CD4-positive, alpha-beta memory T cell (primary cell): Measurements from ENCODE around the gene DUSP28. TPM values are rescaled to one million over a fixed set of nuclear protein-coding genes. Genes with fewer than 3 reads are reported as not detected.
"Not testable (repeated sequence)": the region's sequence is repeated elsewhere in the genome, so short reads cannot be mapped to it uniquely, and the experiment has no call there.

Experiments
- CTCF ChIA-PET: fragments of 350-600 bp; sonication (Branson Sonifier 250); formaldehyde crosslinking; loops from one replicate; lab custom pipeline; 2021; ENCODE audit warnings: inconsistent platforms; ENCODE audit not compliant: partially characterized antibody; lab: Charles Lee
- POLR2A ChIA-PET: fragments of 350-600 bp; sonication (Branson Sonifier 250); formaldehyde crosslinking; loops from one replicate; lab custom pipeline; 2021; ENCODE audit not compliant: partially characterized antibody; lab: Charles Lee
- DNase-seq, 5 donors: peaks; one replicate each; pipeline versions ENCODE4 v3.0.0 to v3.0.0-alpha.2; 2020 to 2022; ENCODE audit warnings: mixed read lengths in 1 of 5
- H3K27ac ChIP-seq: one replicate; pipeline ENCODE4 v1.7.0; 2013; ENCODE audit warnings: low read depth, low read length
- H3K27me3 ChIP-seq: 2 replicates; pipeline ENCODE4 v1.7.0; 2013; ENCODE audit warnings: mild to moderate bottlenecking, low read length, moderate library complexity; ENCODE audit not compliant: insufficient read depth
- H3K36me3 ChIP-seq: 2 replicates; pipeline ENCODE4 v1.7.0; 2013; ENCODE audit warnings: mild to moderate bottlenecking, low read length, moderate library complexity; ENCODE audit not compliant: insufficient read depth
- H3K4me1 ChIP-seq: 2 replicates; pipeline ENCODE4 v1.7.0; 2013; ENCODE audit warnings: mild to moderate bottlenecking, low read length, moderate library complexity; ENCODE audit not compliant: insufficient read depth
- H3K4me3 ChIP-seq, 2 donors: one replicate each; pipeline ENCODE4 v1.7.0; 2013; ENCODE audit warnings: low read length in 2 of 2, mild to moderate bottlenecking in 1 of 2
- H3K9me3 ChIP-seq, 2 donors: one replicate each; pipeline ENCODE4 v1.7.0; 2013; ENCODE audit warnings: low read length in 2 of 2, control low read depth in 1 of 2; ENCODE audit not compliant: control insufficient read depth in 1 of 2
- H3K27ac Mint-ChIP-seq, 7 donors: one replicate each; pipeline ENCODE4 v1.8.0; 2020 to 2021; ENCODE audit warnings: mixed read lengths in 7 of 7, mild to moderate bottlenecking in 6 of 7, inconsistent platforms in 3 of 7, moderate library complexity in 3 of 7
- H3K27me3 Mint-ChIP-seq, 2 donors: one replicate each; pipeline ENCODE4 v1.8.0; 2020 to 2021; ENCODE audit warnings: mixed read lengths in 2 of 2
- H3K36me3 Mint-ChIP-seq, 2 donors: one replicate each; pipeline ENCODE4 v1.8.0; 2020 to 2021; ENCODE audit warnings: mixed read lengths in 2 of 2, inconsistent platforms in 1 of 2, mild to moderate bottlenecking in 1 of 2
- H3K4me1 Mint-ChIP-seq, 4 donors: one replicate each; pipeline ENCODE4 v1.8.0; 2020 to 2021; ENCODE audit warnings: mixed read lengths in 4 of 4, mild to moderate bottlenecking in 1 of 4
- H3K4me3 Mint-ChIP-seq, 8 donors: one replicate each; pipeline ENCODE4 v1.8.0; 2020 to 2021; ENCODE audit warnings: mixed read lengths in 8 of 8, mild to moderate bottlenecking in 7 of 8, moderate library complexity in 6 of 8, inconsistent platforms in 3 of 8
- H3K9me3 Mint-ChIP-seq, 8 donors: one replicate each; pipeline ENCODE4 v1.8.0; 2020 to 2021; ENCODE audit warnings: mixed read lengths in 8 of 8, mild to moderate bottlenecking in 5 of 8, inconsistent platforms in 3 of 8, moderate library complexity in 1 of 8
- intact Hi-C: fragments of 100-400 bp; cut with micrococcal nuclease; formaldehyde crosslinking; loops from one replicate; pipeline ENCODE4 v1.15.1; 2023
- polyA plus RNA-seq, 2 donors: library from polyadenylated mRNA; unstranded; fragments of 300-500 nt; fragmentation: Illumina TruSeq; gene quantifications; one replicate each; pipeline ENCODE4 v1.2.3, GENCODE V29; 2021
- total RNA-seq, 2 experiments: library from RNA; stranded (reverse); gene quantifications; one replicate each; pipeline ENCODE4 v1.2.3, GENCODE V29; 2021

Gene DUSP28
- total and polyA plus RNA-seq, 4 experiments from 2014 or later: 16.3 to 19.4 (median 18.4) TPM

- DNase-seq: no peak
- H3K27me3 ChIP-seq: no peaks in the 10 kb centered on the region
- Mint-ChIP-seq H3K4me3 (peak overlapping the region in 1 of 8 donors; percentile 26), H3K4me1 (peaks cover 0 to 8% (median 6%) of the 10 kb centered on the region in 4 donors), H3K36me3 (peaks cover 31 to 47% of the 10 kb centered on the region in 2 donors), H3K27me3 (peaks cover 0 to 1% of the 10 kb centered on the region in 2 donors), H3K27ac (peak overlapping the region in 1 of 7 donors; percentile 41), H3K9me3 (peaks cover 0 to 6% (median 1%) of the 10 kb centered on the region in 8 donors)
- H3K4me3 ChIP-seq: no peak overlapping the region
- H3K9me3 ChIP-seq: peaks cover 0 to 3% of the 10 kb centered on the region in 2 donors
- ChIA-PET CTCF (no interaction called here), POLR2A (no interaction called here)
- intact Hi-C loops: no loop called here
- peaks cover 23% of the 10 kb centered on the region for H3K36me3 ChIP-seq
- no peaks in the 10 kb centered on the region for H3K4me1 ChIP-seq
- H3K27ac ChIP-seq: no peak overlapping the region
Measured at GRCh38 chr2:240520974-240521350, 39.2 kb upstream of the DUSP28 start.

- H3K27me3 Mint-ChIP-seq, H3K4me1 ChIP-seq, H3K9me3 ChIP-seq, H3K4me3 Mint-ChIP-seq, H3K27me3 ChIP-seq, H3K27ac ChIP-seq, intact Hi-C loops, H3K4me3 ChIP-seq, H3K27ac Mint-ChIP-seq, H3K4me1 Mint-ChIP-seq, DNase-seq, H3K9me3 Mint-ChIP-seq, POLR2A ChIA-PET: not testable (repeated sequence)
- H3K36me3 Mint-ChIP-seq: peaks cover 36 to 53% of the 10 kb centered on the region in 2 donors
- peaks cover 26% of the 10 kb centered on the region for H3K36me3 ChIP-seq
- CTCF ChIA-PET: interaction anchor here (0.5 to 1.5 kb wide), 2 partner anchors 8 to 47 kb away, joined by 3 to 7 read pairs; no protein-coding TSS in a partner anchor
Measured at GRCh38 chr2:240521885-240522284, 38.3 kb upstream of the DUSP28 start.

GRCh38 chr2:240522406-240522805, 37.8 kb upstream of the DUSP28 start:
- Mint-ChIP-seq H3K36me3 (peaks cover 41 to 58% of the 10 kb centered on the region in 2 donors), H3K4me1 (peaks cover 0 to 13% (median 8%) of the 10 kb centered on the region in 4 donors), H3K9me3 (peaks cover 0 to 10% (median 2%) of the 10 kb centered on the region in 8 donors), H3K27ac (no peak overlapping the region), H3K4me3 (no peak overlapping the region), H3K27me3 (peaks cover 0 to 1% of the 10 kb centered on the region in 2 donors)
- no peak overlapping the region for H3K27ac ChIP-seq
- H3K36me3 ChIP-seq: peaks cover 26% of the 10 kb centered on the region
- H3K4me1 ChIP-seq: no peaks in the 10 kb centered on the region
- CTCF ChIA-PET: interaction anchor here (0.5 to 1.5 kb wide), 2 partner anchors 8 to 47 kb away, joined by 3 to 7 read pairs; no protein-coding TSS in a partner anchor
- no peak overlapping the region for H3K4me3 ChIP-seq
- H3K27me3 ChIP-seq: no peaks in the 10 kb centered on the region
- intact Hi-C loops: no loop called here
- POLR2A ChIA-PET: no interaction called here
- DNase-seq: no peak
- peaks cover 0 to 3% of the 10 kb centered on the region in 2 donors for H3K9me3 ChIP-seq

- peaks cover 49 to 64% of the 10 kb centered on the region in 2 donors for H3K36me3 Mint-ChIP-seq
- Histone ChIP-seq H3K27me3 (no peaks in the 10 kb centered on the region), H3K4me3 (no peak overlapping the region), H3K36me3 (peaks cover 26% of the 10 kb centered on the region), H3K27ac (no peak overlapping the region), H3K4me1 (no peaks in the 10 kb centered on the region), H3K9me3 (peaks cover 0 to 3% of the 10 kb centered on the region in 2 donors)
- no peak overlapping the region for H3K27ac Mint-ChIP-seq
- CTCF ChIA-PET: interaction anchor here (1.2 to 2.8 kb wide), 2 partner anchors 10 to 56 kb away, joined by 4 to 11 read pairs; no protein-coding TSS in a partner anchor
- H3K4me1 Mint-ChIP-seq: peaks cover 0 to 13% (median 8%) of the 10 kb centered on the region in 4 donors
- intact Hi-C loops: no loop called here
- POLR2A ChIA-PET: no interaction called here
- H3K27me3 Mint-ChIP-seq: peaks cover 0 to 1% of the 10 kb centered on the region in 2 donors
- H3K9me3 Mint-ChIP-seq: peaks cover 0 to 10% (median 2%) of the 10 kb centered on the region in 8 donors
- no peak overlapping the region for H3K4me3 Mint-ChIP-seq
- no peak for DNase-seq
Measured at GRCh38 chr2:240523451-240524281, 36.5 kb upstream of the DUSP28 start.

GRCh38 chr2:240524963-240525718, 35.0 kb upstream of the DUSP28 start:
- H3K9me3 ChIP-seq: peaks cover 0 to 3% of the 10 kb centered on the region in 2 donors
- intact Hi-C loops: no loop called here
- no peak for DNase-seq
- H3K4me1 ChIP-seq: no peaks in the 10 kb centered on the region
- peaks cover 0 to 13% (median 7%) of the 10 kb centered on the region in 4 donors for H3K4me1 Mint-ChIP-seq
- ChIA-PET CTCF (interaction anchor here (2.8 kb wide), 1 partner anchor 11 kb away, joined by 11 read pairs; no protein-coding TSS in a partner anchor), POLR2A (no interaction called here)
- peaks cover 26% of the 10 kb centered on the region for H3K36me3 ChIP-seq
- no peak overlapping the region for H3K4me3 Mint-ChIP-seq
- no peaks in the 10 kb centered on the region for H3K27me3 ChIP-seq
- H3K27me3 Mint-ChIP-seq: peaks cover 0 to 1% of the 10 kb centered on the region in 2 donors
- H3K27ac Mint-ChIP-seq: no peak overlapping the region
- H3K9me3 Mint-ChIP-seq: peaks cover 0 to 10% (median 2%) of the 10 kb centered on the region in 8 donors
- no peak overlapping the region for H3K27ac ChIP-seq
- H3K4me3 ChIP-seq: no peak overlapping the region
- H3K36me3 Mint-ChIP-seq: peaks cover 60 to 72% of the 10 kb centered on the region in 2 donors

- Histone ChIP-seq H3K4me3 (no peak overlapping the region), H3K36me3 (peaks cover 26% of the 10 kb centered on the region), H3K4me1 (no peaks in the 10 kb centered on the region), H3K27ac (no peak overlapping the region), H3K27me3 (no peaks in the 10 kb centered on the region), H3K9me3 (peaks cover 0 to 3% of the 10 kb centered on the region in 2 donors)
- no peak overlapping the region for H3K27ac Mint-ChIP-seq
- H3K27me3 Mint-ChIP-seq: no peaks in the 10 kb centered on the region
- H3K4me1 Mint-ChIP-seq: peaks cover 0 to 9% (median 2%) of the 10 kb centered on the region in 4 donors
- peaks cover 61 to 75% of the 10 kb centered on the region in 2 donors for H3K36me3 Mint-ChIP-seq
- POLR2A ChIA-PET: no interaction called here
- intact Hi-C loops: no loop called here
- H3K9me3 Mint-ChIP-seq: peaks cover 0 to 10% (median 4%) of the 10 kb centered on the region in 8 donors
- H3K4me3 Mint-ChIP-seq: no peak overlapping the region
- no peak for DNase-seq
- CTCF ChIA-PET: interaction anchor here (2.8 kb wide), 1 partner anchor 12 kb away, joined by 11 read pairs; no protein-coding TSS in a partner anchor
Measured at GRCh38 chr2:240525802-240526201, 34.4 kb upstream of the DUSP28 start.
